Measurements from ENCODE around the gene UHMK1. TPM values are rescaled to one million over a fixed set of nuclear protein-coding genes. Genes with fewer than 3 reads are reported as not detected.

UHMK1 gene
- total RNA-seq, 1 donor from 2014 or later, result 48.4 TPM

GRCh38 chr1:162530307-162530987 lies 32.8 kb downstream of the UHMK1 start:
- DNase-seq, result no peak

- no peak for DNase-seq
Measured at GRCh38 chr1:162530988-162531319, 33.3 kb downstream of the UHMK1 start.

- DNase-seq, result no peak
Measured at GRCh38 chr1:162535501-162535900, 37.9 kb downstream of the UHMK1 start.

GRCh38 chr1:162536511-162536910 lies 38.9 kb downstream of the UHMK1 start:
- no peak for DNase-seq

- no peak for DNase-seq
Measured at GRCh38 chr1:162537216-162537615, 39.6 kb downstream of the UHMK1 start.

GRCh38 chr1:162538815-162539431 lies 41.3 kb downstream of the UHMK1 start:
- no peak for DNase-seq

- no peak for DNase-seq
Measured at GRCh38 chr1:162541619-162542141, 44.1 kb downstream of the UHMK1 start.

GRCh38 chr1:162543228-162543627 lies 45.6 kb downstream of the UHMK1 start:
- DNase-seq, result no peak

- no peak for DNase-seq
Measured at GRCh38 chr1:162548170-162548569, 50.6 kb downstream of the UHMK1 start.

GRCh38 chr1:162549001-162549400 lies 51.4 kb downstream of the UHMK1 start:
- DNase-seq, result no peak

GRCh38 chr1:162550925-162551324 lies 53.3 kb downstream of the UHMK1 start:
- DNase-seq, result no peak

- DNase-seq, result no peak
Measured at GRCh38 chr1:162551969-162552683, 54.5 kb downstream of the UHMK1 start.

- DNase-seq, result no peak
Measured at GRCh38 chr1:162552684-162553252, 55.1 kb downstream of the UHMK1 start.

- DNase-seq, result no peak
Measured at GRCh38 chr1:162554258-162554657, 56.6 kb downstream of the UHMK1 start.

- no peak for DNase-seq
Measured at GRCh38 chr1:162557536-162557935, 59.9 kb downstream of the UHMK1 start.

GRCh38 chr1:162560303-162561036 lies 62.9 kb downstream of the UHMK1 start:
- DNase-seq, result no peak

- peak; percentile 98 for DNase-seq
Measured at GRCh38 chr1:162561037-162561615, 63.5 kb downstream of the UHMK1 start.

GRCh38 chr1:162561616-162562469 lies 64.2 kb downstream of the UHMK1 start, which contains the start of gene UAP1:
Gene UAP1, plus strand, starts transcription at chr1:162561722. Its CDS starts 4,347 bp downstream, at chr1:162566069.
- DNase-seq, result no peak

GRCh38 chr1:162562470-162562828 lies 64.8 kb downstream of the UHMK1 start:
- DNase-seq, result no peak

GRCh38 chr1:162564762-162565218 lies 67.2 kb downstream of the UHMK1 start:
- DNase-seq, result no peak

- DNase-seq, result no peak
Measured at GRCh38 chr1:162565460-162565859, 67.8 kb downstream of the UHMK1 start.
